ENCODE data around the gene SUPT3H. TPM values are rescaled to one million over a fixed set of nuclear protein-coding genes. Genes with fewer than 3 reads are reported as not detected.

Gene SUPT3H
- total RNA-seq, 2 donors from 2014 or later, result 5.3 to 6.6 TPM

- no peak overlapping the region for H3K27ac ChIP-seq
- no peak for ATAC-seq (ENCODE audit: insufficient number of reproducible peaks, low FRiP score, low read depth)
- TF ChIP-seq CTCF (IDR thresholded peaks at IDR 0.05), result no peak
- H3K4me3 ChIP-seq, result no peak overlapping the region
- H3K9me3 ChIP-seq, result no peaks in the 10 kb centered on the region
- no peaks in the 10 kb centered on the region for H3K36me3 ChIP-seq
- no peak for DNase-seq (ENCODE audit: low spot score)
- H3K4me1 ChIP-seq (ENCODE audit: control insufficient read depth in 1 of 2, low read depth in 2 of 2), result no peaks in the 10 kb centered on the region
- H3K27me3 ChIP-seq (replicated peaks; ENCODE audit: insufficient read depth), result no peaks in the 10 kb centered on the region
Observed at GRCh38 chr6:45171380-45171779, 206.4 kb downstream of the SUPT3H start.

GRCh38 chr6:45170309-45170708, 207.4 kb downstream of the SUPT3H start:
- no peak for TF ChIP-seq CTCF (IDR thresholded peaks at IDR 0.05)
- Histone ChIP-seq H3K36me3 (no peaks in the 10 kb centered on the region), H3K27ac (no peak overlapping the region), H3K4me3 (no peak overlapping the region), H3K27me3 (replicated peaks; ENCODE audit: insufficient read depth) (no peaks in the 10 kb centered on the region), H3K4me1 (ENCODE audit: control insufficient read depth in 1 of 2, low read depth in 2 of 2) (no peaks in the 10 kb centered on the region), H3K9me3 (no peaks in the 10 kb centered on the region)
- ATAC-seq (ENCODE audit: insufficient number of reproducible peaks, low FRiP score, low read depth) (no peak), DNase-seq (ENCODE audit: low spot score) (no peak)

- Histone ChIP-seq H3K27me3 (replicated peaks; ENCODE audit: insufficient read depth) (no peaks in the 10 kb centered on the region), H3K27ac (no peak overlapping the region), H3K4me3 (no peak overlapping the region), H3K4me1 (ENCODE audit: control insufficient read depth in 1 of 2, low read depth in 2 of 2) (no peaks in the 10 kb centered on the region), H3K9me3 (no peaks in the 10 kb centered on the region), H3K36me3 (no peaks in the 10 kb centered on the region)
- no peak for TF ChIP-seq CTCF (IDR thresholded peaks at IDR 0.05)
- ATAC-seq (ENCODE audit: insufficient number of reproducible peaks, low FRiP score, low read depth) (no peak), DNase-seq (ENCODE audit: low spot score) (no peak)
Observed at GRCh38 chr6:45169815-45170214, 207.9 kb downstream of the SUPT3H start.

- H3K4me3 ChIP-seq, result no peak overlapping the region
- no peak for DNase-seq (ENCODE audit: low spot score)
- no peaks in the 10 kb centered on the region for H3K36me3 ChIP-seq
- no peaks in the 10 kb centered on the region for H3K4me1 ChIP-seq (ENCODE audit: control insufficient read depth in 1 of 2, low read depth in 2 of 2)
- no peaks in the 10 kb centered on the region for H3K9me3 ChIP-seq
- no peak for ATAC-seq (ENCODE audit: insufficient number of reproducible peaks, low FRiP score, low read depth)
- H3K27ac ChIP-seq, result no peak overlapping the region
- no peak for TF ChIP-seq CTCF (IDR thresholded peaks at IDR 0.05)
- H3K27me3 ChIP-seq (replicated peaks; ENCODE audit: insufficient read depth), result no peaks in the 10 kb centered on the region
Observed at GRCh38 chr6:45163952-45164766, 213.6 kb downstream of the SUPT3H start.

- Histone ChIP-seq H3K27me3 (replicated peaks; ENCODE audit: insufficient read depth) (no peaks in the 10 kb centered on the region), H3K9me3 (no peaks in the 10 kb centered on the region), H3K27ac (no peak overlapping the region), H3K4me3 (no peak overlapping the region), H3K36me3 (no peaks in the 10 kb centered on the region), H3K4me1 (ENCODE audit: control insufficient read depth in 1 of 2, low read depth in 2 of 2) (no peaks in the 10 kb centered on the region)
- ATAC-seq (ENCODE audit: insufficient number of reproducible peaks, low FRiP score, low read depth) (no peak), DNase-seq (ENCODE audit: low spot score) (no peak)
- TF ChIP-seq CTCF (IDR thresholded peaks at IDR 0.05), result no peak
Observed at GRCh38 chr6:45160305-45160704, 217.4 kb downstream of the SUPT3H start.
